Measurements from ENCODE around the gene TMEM131L.
"Not testable (repeated sequence)": the region's sequence is repeated elsewhere in the genome, so short reads cannot be mapped to it uniquely, and the experiment has no call there.

The TMEM131L gene

DNA sequence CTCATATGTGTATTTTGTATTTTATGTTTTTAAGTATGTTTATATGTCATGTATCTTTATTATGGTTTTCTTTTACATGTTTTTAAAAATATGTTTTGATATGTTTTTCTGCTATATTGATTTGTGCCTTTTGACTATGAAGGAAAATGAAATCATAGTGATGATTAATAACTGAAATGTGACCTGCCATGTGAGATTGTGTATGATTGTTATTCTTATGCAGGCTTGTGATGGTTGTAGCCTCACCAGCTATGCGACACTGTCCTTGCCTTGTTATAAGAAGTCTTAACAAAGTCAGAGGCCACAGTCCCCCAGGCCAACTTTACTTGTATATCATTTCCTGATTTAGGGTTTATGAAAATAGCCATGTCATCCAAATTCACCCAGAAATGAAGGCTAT lies 83.2 kb downstream of the TMEM131L start:
- Histone ChIP-seq H3K27me3 (ENCODE audit: low read depth) (no peaks in the 10 kb centered on the region), H3K4me3 (no peak overlapping the region), H3K36me3 (replicated peaks) (no peaks in the 10 kb centered on the region), H3K9me3 (no peaks in the 10 kb centered on the region), H3K4me1 (no peaks in the 10 kb centered on the region)
- in situ Hi-C loops (cut with MboI; ENCODE audit: low sequenced_read_pairs): no loop called here
- DNase-seq (ENCODE audit: low spot score in 2 of 2): no peak

DNA sequence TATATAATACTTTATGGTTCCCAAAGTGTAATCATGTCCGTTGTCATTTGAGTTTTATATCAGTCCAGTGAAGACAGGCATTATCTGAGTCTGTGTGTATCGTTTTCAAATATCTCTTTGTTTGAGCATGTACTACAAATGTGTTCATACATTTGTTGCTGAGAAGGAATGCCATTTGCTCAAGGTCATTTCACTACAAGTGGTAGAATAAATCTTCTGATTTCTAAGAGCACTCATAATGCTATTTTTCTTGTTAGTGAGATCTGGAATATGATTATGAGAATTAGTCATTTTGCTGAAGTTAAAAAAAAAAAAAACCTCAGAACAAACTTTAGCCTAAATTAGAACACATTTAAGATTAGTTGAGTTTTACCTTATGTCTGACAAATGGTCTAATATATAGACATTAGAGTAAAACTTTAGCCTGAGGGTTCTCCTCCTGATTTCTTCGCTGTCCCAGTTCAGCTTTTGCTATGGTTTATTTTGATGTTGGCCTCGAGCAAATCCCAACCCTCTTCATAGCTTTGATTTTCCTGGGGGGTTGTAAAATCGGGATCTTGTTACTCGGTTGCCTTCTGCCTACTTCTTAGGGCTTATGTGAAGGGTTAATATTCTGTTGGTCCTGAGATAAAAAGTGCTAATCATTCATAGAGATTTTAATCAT lies 87.1 kb downstream of the TMEM131L start:
- in situ Hi-C loops (cut with MboI; ENCODE audit: low sequenced_read_pairs): no loop called here
- no peak for DNase-seq (ENCODE audit: low spot score in 2 of 2)
- no peaks in the 10 kb centered on the region for H3K9me3 ChIP-seq
- no peaks in the 10 kb centered on the region for H3K4me1 ChIP-seq
- H3K36me3 ChIP-seq (replicated peaks): no peaks in the 10 kb centered on the region
- no peaks in the 10 kb centered on the region for H3K27me3 ChIP-seq (ENCODE audit: low read depth)
- H3K4me3 ChIP-seq: no peak overlapping the region

DNA sequence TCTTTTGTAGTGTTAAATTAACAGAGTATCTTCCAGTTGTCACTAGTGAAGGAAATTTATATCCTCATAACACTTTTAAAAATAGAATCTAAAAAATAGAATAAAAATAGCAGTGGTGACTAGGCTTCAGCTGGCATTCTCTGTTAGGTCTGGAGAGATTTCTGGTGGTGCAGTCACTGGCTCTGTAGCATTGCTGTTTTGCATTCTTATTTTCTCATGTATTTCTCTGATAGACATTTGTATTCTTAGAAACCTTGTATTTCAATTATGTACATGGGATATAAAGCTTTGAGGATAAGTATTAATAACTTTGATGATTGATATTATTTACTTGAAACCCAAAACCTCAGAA lies 87.6 kb downstream of the TMEM131L start:
- in situ Hi-C loops (cut with MboI; ENCODE audit: low sequenced_read_pairs): no loop called here
- no peak for DNase-seq (ENCODE audit: low spot score in 2 of 2)
- no peaks in the 10 kb centered on the region for H3K36me3 ChIP-seq (replicated peaks)

DNA sequence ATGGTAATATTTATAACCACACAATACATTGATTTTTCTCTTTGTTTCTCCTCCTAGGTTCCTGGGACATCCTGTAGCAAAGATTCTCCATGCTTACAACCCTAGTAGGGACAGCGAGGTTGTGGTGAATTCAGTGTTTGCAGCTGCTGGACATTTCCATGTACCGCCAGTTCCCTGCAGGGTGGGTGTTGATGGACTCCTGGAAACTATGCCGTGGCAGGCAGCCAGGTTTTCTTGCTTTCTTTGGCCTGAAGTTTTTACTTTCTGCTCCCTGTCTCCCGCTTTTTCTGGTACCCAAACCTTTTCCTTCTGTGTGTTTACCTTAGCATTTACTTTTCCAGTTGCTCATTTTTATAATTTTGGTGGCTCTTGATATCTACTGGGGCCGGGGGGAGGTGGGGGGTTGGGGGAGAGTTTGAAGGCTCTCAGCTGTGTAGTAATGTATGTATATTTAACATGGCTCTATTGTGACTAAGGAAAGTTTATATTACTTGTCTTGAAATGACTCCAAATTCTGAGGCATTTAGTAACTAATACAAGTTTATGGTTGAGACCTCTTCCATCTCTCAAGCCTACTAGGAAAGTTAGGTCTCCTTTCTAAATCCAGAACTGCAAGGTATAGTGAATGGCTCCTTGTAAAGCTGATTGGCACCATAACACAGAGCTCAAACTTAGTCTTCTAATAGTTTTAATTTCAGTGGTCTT lies 89.7 kb downstream of the TMEM131L start:
- Histone ChIP-seq H3K9me3 (no peaks in the 10 kb centered on the region), H3K36me3 (replicated peaks) (peaks cover 6% of the 10 kb centered on the region), H3K4me1 (no peaks in the 10 kb centered on the region), H3K27me3 (ENCODE audit: low read depth) (no peaks in the 10 kb centered on the region), H3K4me3 (no peak overlapping the region)
- peak in 1 of 2 experiments; percentile 55 for DNase-seq (ENCODE audit: low spot score in 2 of 2)
- in situ Hi-C loops (cut with MboI; ENCODE audit: low sequenced_read_pairs): no loop called here

More for the DNA sequence above, 87.6 kb downstream of the TMEM131L start:
- Histone ChIP-seq H3K9me3 (no peaks in the 10 kb centered on the region), H3K27me3 (ENCODE audit: low read depth) (no peaks in the 10 kb centered on the region), H3K4me3 (no peak overlapping the region), H3K4me1 (no peaks in the 10 kb centered on the region)

DNA sequence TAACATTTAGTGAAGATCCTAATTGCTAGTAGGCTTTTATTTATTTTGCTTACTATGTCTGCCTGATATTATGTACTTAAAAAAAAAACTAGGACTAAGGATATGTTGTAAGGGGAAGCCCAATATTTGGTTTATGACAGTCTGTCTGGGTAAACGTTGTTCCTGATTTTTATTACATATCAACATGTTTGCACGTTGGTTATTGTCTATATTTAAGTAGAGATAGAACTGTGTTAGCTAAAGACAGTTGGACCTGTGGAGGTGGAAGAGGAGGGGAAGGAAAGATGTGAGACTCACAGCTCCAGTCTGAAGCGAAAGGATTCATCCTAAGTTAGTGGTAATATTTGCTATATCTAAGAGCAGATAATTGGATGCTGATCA lies 90.3 kb downstream of the TMEM131L start:
- DNase-seq (ENCODE audit: low spot score in 2 of 2): no peak
- Histone ChIP-seq H3K4me3 (no peak overlapping the region), H3K9me3 (no peaks in the 10 kb centered on the region), H3K36me3 (replicated peaks) (peaks cover 9% of the 10 kb centered on the region), H3K4me1 (no peaks in the 10 kb centered on the region), H3K27me3 (ENCODE audit: low read depth) (no peaks in the 10 kb centered on the region)
- in situ Hi-C loops (cut with MboI; ENCODE audit: low sequenced_read_pairs): no loop called here

DNA sequence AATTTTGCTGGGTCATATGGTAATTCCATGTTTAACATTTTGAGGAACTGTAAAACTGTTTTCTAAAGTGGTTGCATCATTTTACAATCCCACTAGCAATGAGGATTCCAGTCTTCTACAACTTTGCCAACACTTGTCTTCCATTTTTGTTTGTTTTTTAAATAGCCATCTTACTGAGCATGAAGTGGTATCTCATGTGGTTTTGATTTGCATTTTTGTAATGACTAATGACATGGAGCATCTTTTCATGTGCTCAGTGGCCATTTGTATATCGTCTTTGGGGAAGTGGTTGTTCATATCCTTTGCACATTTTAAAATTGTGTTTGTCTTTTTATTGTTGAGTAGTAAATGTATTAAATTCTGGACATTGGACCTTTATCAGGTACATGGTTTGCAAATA lies 94.7 kb downstream of the TMEM131L start:
- no peak for DNase-seq (ENCODE audit: low spot score in 2 of 2)
- H3K4me3 ChIP-seq: no peak overlapping the region
- peaks cover 7% of the 10 kb centered on the region; the same call in 1 of the 2 replicates for H3K4me1 ChIP-seq
- in situ Hi-C loops (cut with MboI; ENCODE audit: low sequenced_read_pairs): no loop called here
- no peaks in the 10 kb centered on the region for H3K27me3 ChIP-seq (ENCODE audit: low read depth)
- H3K36me3 ChIP-seq (replicated peaks): peaks cover 9% of the 10 kb centered on the region
- no peaks in the 10 kb centered on the region; the same call in 1 of the 2 replicates for H3K9me3 ChIP-seq

DNA sequence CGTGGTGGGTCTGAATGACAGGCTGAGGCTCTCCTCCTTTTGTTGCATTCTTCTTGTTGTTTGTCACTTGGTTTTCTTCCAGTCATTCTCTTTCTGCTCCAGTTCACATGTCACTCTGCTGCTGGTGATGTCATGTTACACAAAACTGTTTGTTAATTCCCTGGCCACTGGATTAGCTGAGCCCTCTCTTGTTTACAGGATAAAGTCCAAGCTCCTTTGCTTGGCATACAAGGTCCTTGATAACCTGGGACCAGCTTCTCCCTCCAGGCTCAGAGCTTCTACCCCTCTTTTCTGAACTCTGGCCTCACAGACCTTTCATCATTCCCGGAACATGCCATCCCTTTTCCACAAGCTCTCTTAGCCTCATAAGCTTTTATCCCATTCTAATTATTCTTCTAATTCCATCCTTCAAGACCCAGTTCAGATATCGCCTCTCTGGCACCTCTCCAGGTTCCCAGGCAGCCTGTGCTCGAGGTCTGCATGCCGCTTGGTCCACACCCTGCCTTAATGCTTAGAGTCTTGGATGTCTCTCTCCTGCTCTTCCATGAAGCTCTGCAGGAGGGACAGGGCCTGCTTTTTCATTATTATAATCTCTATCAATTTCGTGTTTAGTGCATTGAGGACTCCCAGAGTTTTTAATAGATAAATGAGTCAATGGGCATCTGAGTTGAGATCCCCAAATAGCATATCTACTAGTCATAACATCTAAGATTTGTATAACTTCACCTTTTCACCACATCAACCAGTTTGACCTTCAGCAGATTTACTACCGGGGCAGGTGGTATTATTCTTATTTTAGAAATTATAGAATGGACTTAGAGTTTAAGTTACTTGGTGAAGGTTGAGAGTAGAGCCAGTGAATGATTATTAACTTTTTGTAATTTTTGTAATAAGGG lies 98.7 kb downstream of the TMEM131L start:
- Histone ChIP-seq H3K36me3 (replicated peaks) (peaks cover 9% of the 10 kb centered on the region), H3K4me3 (no peak overlapping the region), H3K27me3 (ENCODE audit: low read depth) (no peaks in the 10 kb centered on the region), H3K4me1 (peaks cover 7% of the 10 kb centered on the region; the same call in 1 of the 2 replicates), H3K9me3 (no peaks in the 10 kb centered on the region; the same call in 1 of the 2 replicates)
- peak in 1 of 2 experiments; percentile 26 for DNase-seq (ENCODE audit: low spot score in 2 of 2)
- in situ Hi-C loops (cut with MboI; ENCODE audit: low sequenced_read_pairs): no loop called here

DNA sequence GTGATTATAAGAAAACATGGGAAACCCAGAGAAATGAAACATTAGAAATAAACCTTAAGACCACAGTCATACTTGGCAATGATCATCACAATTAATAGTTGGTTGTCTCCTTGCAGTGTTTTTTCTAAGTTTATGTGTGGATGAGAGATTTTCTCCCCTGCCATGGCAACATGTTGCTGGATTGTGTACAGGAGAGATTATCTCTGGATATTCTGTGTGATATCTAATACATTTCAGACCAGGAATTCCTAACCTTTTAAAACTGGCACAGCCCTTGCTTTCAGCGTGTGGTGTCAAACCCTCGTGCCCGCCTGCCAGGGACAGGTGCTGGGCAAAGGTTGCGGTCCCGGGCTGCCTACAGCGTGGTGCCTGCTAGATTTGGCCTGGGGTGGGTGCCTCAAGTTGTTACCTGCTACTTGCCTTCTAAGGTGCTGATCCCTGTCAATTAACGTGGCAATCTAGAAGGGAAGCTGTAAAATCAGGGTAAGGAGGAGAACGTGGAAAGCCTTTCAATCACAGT lies 100.5 kb downstream of the TMEM131L start:
- Histone ChIP-seq H3K4me3 (no peak overlapping the region), H3K9me3 (no peaks in the 10 kb centered on the region; the same call in 1 of the 2 replicates), H3K27me3 (ENCODE audit: low read depth) (no peaks in the 10 kb centered on the region), H3K4me1 (peaks cover 7% of the 10 kb centered on the region; the same call in 1 of the 2 replicates), H3K36me3 (replicated peaks) (no peaks in the 10 kb centered on the region)
- in situ Hi-C loops (cut with MboI; ENCODE audit: low sequenced_read_pairs): no loop called here
- DNase-seq (ENCODE audit: low spot score in 2 of 2): no peak

DNA sequence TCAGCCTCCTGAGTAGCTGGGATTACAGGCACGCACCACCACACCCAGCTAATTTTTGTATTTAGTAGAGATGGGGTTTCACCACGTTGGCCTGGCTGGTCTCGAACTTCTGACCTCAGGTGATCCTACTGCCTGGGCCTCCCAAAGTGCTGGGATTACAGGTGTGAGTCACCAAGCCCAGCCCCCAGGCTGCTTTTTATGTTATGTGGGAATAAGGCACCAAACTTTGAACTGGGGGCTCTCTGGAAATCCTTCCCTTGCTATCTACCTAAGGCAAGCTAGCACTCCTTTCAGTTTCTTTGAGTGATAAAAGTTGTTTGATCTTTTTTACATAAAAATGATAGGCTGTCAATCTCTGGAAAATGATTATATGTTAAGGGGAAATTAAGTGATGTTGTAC lies 101.5 kb downstream of the TMEM131L start:
- DNase-seq (ENCODE audit: low spot score in 2 of 2); H3K4me3 ChIP-seq; H3K4me1 ChIP-seq; H3K27me3 ChIP-seq (ENCODE audit: low read depth); in situ Hi-C loops (cut with MboI; ENCODE audit: low sequenced_read_pairs); H3K9me3 ChIP-seq; H3K36me3 ChIP-seq (replicated peaks): not testable (repeated sequence)

DNA sequence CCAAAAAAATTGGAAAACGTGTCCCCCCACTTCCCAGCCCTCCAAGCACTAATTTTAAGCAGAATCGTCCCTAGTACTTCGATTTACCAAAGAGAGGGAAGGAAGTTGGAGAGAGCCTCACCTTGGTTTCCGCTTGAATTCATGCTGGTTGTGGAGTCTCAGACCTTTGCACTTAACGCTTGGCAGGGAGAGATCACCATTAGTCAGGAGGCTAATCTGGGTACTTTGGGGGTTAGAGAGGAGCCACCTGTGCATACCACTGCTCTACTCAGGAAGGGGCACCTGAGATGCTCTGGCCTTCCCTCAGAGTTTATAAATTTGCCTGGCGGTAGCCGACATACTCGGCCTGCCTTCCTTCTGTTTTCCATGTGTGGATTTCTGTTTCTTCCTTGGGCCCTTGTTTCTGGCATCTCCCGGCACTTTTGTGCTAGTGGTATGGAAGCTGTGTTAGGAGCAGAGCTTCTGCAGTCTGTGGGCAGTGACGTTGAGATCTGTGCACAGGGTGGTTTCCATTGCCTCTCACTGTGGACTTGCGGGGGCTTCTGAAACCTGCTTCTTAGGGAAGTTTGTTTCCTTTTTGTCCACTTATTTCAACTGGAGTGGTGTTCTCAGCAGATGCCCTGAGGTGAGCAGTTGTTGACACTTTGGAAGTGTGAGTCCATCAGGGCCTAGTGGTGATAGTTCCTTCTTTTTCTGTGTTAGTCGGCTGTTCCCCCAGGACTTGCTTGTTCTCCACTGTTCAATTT lies 104.2 kb downstream of the TMEM131L start:
- Histone ChIP-seq H3K27me3 (ENCODE audit: low read depth) (no peaks in the 10 kb centered on the region), H3K9me3 (no peaks in the 10 kb centered on the region), H3K36me3 (replicated peaks) (no peaks in the 10 kb centered on the region; the same call in 1 of the 2 replicates), H3K4me1 (no peaks in the 10 kb centered on the region), H3K4me3 (no peak overlapping the region)
- DNase-seq (ENCODE audit: low spot score in 2 of 2): no peak
- in situ Hi-C loops (cut with MboI; ENCODE audit: low sequenced_read_pairs): loop anchor here (10.0 kb wide), 3 partner anchors 136 to 426 kb away; partner anchors contain the start of gene MND1

DNA sequence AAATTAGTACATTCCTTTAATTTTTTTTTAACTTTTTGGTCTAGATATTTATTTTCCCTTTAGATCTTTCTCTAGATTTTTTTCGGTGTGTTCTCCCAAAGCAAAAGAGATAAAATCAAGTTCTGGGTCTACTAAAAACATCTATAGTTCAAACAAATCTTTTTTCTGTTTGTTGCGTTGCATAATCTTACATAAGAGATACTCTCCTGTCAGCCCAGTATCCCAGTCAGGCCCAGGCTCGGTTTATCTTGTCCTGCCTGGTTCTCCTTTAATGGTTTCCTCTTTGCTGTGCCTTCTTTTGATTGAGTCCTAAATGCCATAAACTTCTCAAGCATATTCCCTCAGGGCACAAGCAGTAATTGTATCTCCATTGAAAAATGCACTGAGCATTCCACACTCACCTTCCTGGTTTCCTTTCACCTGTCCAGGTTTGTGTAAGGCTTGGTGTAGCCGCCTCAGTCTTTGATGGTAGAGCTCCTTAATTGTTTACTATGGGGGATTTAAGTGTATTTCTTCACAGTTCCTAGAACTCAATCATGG lies 104.9 kb downstream of the TMEM131L start:
- Histone ChIP-seq H3K9me3 (no peaks in the 10 kb centered on the region), H3K4me1 (no peaks in the 10 kb centered on the region), H3K4me3 (no peak overlapping the region), H3K36me3 (replicated peaks) (no peaks in the 10 kb centered on the region; the same call in 1 of the 2 replicates), H3K27me3 (ENCODE audit: low read depth) (no peaks in the 10 kb centered on the region)
- in situ Hi-C loops (cut with MboI; ENCODE audit: low sequenced_read_pairs): loop anchor here (10.0 kb wide), 3 partner anchors 136 to 426 kb away; partner anchors contain the start of gene MND1
- no peak for DNase-seq (ENCODE audit: low spot score in 2 of 2)

DNA sequence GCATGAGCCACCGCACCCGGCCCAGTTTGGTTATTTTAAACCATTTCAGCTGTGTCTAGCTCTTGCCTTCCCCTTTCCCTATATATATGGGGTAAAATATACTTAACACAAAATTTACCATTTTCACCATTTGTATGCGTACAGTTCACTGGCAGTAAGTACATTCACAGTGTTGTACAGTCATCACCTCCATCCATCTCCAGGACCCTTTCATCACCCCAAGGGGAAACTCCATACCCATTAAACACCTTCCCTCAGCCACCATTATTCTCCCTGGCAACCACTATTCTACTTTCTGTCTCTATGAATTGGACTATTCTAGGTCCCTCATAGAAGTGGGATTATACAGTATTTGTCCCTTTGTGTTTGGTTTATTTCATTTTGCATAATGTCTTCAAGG lies 106.4 kb downstream of the TMEM131L start:
- no peak for DNase-seq (ENCODE audit: low spot score in 2 of 2)
- Histone ChIP-seq H3K4me1 (no peaks in the 10 kb centered on the region), H3K27me3 (ENCODE audit: low read depth) (no peaks in the 10 kb centered on the region), H3K9me3 (no peaks in the 10 kb centered on the region), H3K36me3 (replicated peaks) (no peaks in the 10 kb centered on the region; the same call in 1 of the 2 replicates), H3K4me3 (no peak overlapping the region)
- in situ Hi-C loops (cut with MboI; ENCODE audit: low sequenced_read_pairs): loop anchor here (10.0 kb wide), 3 partner anchors 138 to 428 kb away; partner anchors contain the start of gene MND1

Data from HAP-1 (cell line).